ENCODE results near the gene CHGA.

- TF ChIP-seq CTCF (conservative IDR thresholded peaks at IDR 0.05), result no peak
- TF ChIP-seq ZFX (IDR thresholded peaks at IDR 0.05), result no peak
Observed at GRCh38 chr14:92874962-92875661, 47.8 kb upstream of the CHGA start.
